ENCODE results near the gene TRIM72. TPM values are rescaled to one million over a fixed set of nuclear protein-coding genes. Genes with fewer than 3 reads are reported as not detected.

TRIM72 gene
- total and polyA plus RNA-seq, 2 of the 8 experiments (the other 6 are each of a cell fraction or from before 2014, with no cell fraction given): 0.57 to 2.1 TPM

DNA sequence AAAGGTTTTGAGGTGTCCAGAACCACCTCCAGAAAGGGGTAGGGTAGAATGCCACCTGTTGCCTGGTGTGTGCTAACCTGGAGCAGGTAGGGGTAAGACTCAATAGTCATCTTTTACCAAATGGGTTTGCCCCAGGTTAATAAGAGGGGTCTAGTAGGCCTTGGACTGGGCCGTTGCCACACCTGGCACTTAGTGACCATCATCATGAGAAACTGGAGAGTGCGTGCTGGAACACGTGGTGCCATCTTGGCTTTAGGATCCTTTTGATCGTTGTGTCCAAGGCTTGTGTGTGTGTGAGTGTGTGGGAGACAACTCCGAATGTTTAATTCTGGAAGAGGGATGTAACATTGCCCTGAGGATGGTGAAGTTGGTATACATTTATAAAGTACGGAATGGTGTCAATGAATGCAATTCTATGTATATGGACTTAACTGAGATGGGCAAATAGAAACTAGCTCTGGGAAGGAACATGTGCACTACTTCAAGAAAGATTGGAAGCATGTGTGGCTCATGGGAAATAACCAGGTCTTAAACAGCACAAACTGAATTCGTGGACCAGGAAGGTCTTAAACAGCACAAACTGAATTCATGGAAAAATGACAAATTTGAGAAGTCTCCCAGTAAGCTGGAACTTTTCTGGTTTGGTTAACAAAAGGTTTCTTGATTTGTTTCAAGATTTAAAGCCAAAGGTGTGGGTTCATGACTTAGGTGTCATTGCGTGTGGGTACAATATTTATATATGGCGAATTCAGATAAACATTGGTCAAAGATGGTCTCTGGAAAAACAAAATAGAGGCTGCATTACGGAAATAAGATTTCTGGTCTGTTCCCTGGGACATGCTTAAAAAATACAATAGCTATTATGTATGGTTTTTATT lies 26.8 kb upstream of the TRIM72 start (continued):
- TF ChIP-seq CTCF (IDR thresholded peaks at IDR 0.05; ENCODE audit: control extremely low read depth in 1 of 3, insufficient read depth in 1 of 3, low read depth in 1 of 3, low read length in 3 of 3) (no peak), EZH2 (IDR thresholded peaks at IDR 0.05; ENCODE audit: low read depth, low read length, severe bottlenecking) (no peak)

All from H1 (cell line).